Liver (tissue), 9 donors: ENCODE data around the gene HIF1AN. TPM values are rescaled to one million over a fixed set of nuclear protein-coding genes. Genes with fewer than 3 reads are reported as not detected.

ENCODE experiments used
- DNase-seq: peaks from one replicate; pipeline ENCODE4 v3.0.0-alpha.2; 2017; ENCODE audit warnings: low spot score
- H3K27ac ChIP-seq, 2 donors: one replicate each; pipeline ENCODE4 v1.7.0; 2013; ENCODE audit warnings: inconsistent platforms in 2 of 2, low read length in 2 of 2, control low read depth in 1 of 2, low read depth in 1 of 2, mild to moderate bottlenecking in 1 of 2
- H3K27me3 ChIP-seq, 4 donors: one replicate each; pipeline versions ENCODE4 v1.6.1 to v1.7.0; 2013; ENCODE audit warnings: low read length in 3 of 4, inconsistent platforms in 1 of 4, mild to moderate bottlenecking in 1 of 4, moderate library complexity in 1 of 4; ENCODE audit not compliant: control insufficient read depth in 4 of 4, insufficient read depth in 4 of 4
- H3K36me3 ChIP-seq, 4 donors: one replicate each; pipeline versions ENCODE4 v1.6.1 to v1.7.0; 2013; ENCODE audit warnings: low read length in 3 of 4, mild to moderate bottlenecking in 3 of 4, low read depth in 1 of 4, moderate library complexity in 1 of 4; ENCODE audit not compliant: control insufficient read depth in 4 of 4, insufficient read depth in 3 of 4
- H3K4me1 ChIP-seq, 4 donors: one replicate each; pipeline versions ENCODE4 v1.6.1 to v1.7.0; 2013; ENCODE audit warnings: low read length in 3 of 4, mild to moderate bottlenecking in 3 of 4, moderate library complexity in 1 of 4; ENCODE audit not compliant: control insufficient read depth in 4 of 4, insufficient read depth in 4 of 4
- H3K4me3 ChIP-seq, 3 donors: one replicate each; pipeline versions ENCODE4 v1.6.1 to v1.7.0; 2013; ENCODE audit warnings: low read length in 3 of 3, control low read depth in 1 of 3, low read depth in 1 of 3, mild to moderate bottlenecking in 1 of 3
- H3K9ac ChIP-seq, 2 donors: one replicate each; pipeline ENCODE4 v1.7.0; 2013; ENCODE audit warnings: low read length in 2 of 2, mild to moderate bottlenecking in 2 of 2, moderate library complexity in 2 of 2, control low read depth in 1 of 2, low read depth in 1 of 2
- H3K9me3 ChIP-seq, 4 donors: one replicate each; pipeline versions ENCODE4 v1.6.1 to v1.7.0; 2013; ENCODE audit warnings: low read length in 3 of 4; ENCODE audit not compliant: control insufficient read depth in 4 of 4
- ATF3 ChIP-seq: IDR thresholded peaks from 2 replicates; pipeline ENCODE4 v1.6.1; 2016; ENCODE audit warnings: antibody characterized with exemption
- CTCF ChIP-seq: fragments of 150-350 bp; IDR thresholded peaks from 2 replicates; pipeline ENCODE4 v1.5.1; 2017; ENCODE audit warnings: improper control_type of control experiment, low read depth, low read length; ENCODE audit not compliant: missing input control
- EGR1 ChIP-seq, 2 donors: IDR thresholded peaks; 2 replicates each; pipeline ENCODE4 v1.6.1; 2016 to 2018; ENCODE audit warnings: antibody characterized with exemption in 2 of 2, low read depth in 2 of 2
- FOXA2 ChIP-seq: IDR thresholded peaks from 2 replicates; pipeline ENCODE4 v1.6.1; 2016; ENCODE audit warnings: antibody characterized with exemption
- GABPA ChIP-seq, 2 donors: IDR thresholded peaks in 1 of 2; conservative IDR thresholded peaks in 1 of 2; 2 replicates each; pipeline ENCODE4 v1.6.1; 2016; ENCODE audit warnings: antibody characterized with exemption in 2 of 2, mild to moderate bottlenecking in 1 of 2, moderate library complexity in 1 of 2
- HNF4A ChIP-seq, 2 donors: conservative IDR thresholded peaks; 2 replicates each; pipeline ENCODE4 v1.6.1; 2016; ENCODE audit warnings: antibody characterized with exemption in 2 of 2, mild to moderate bottlenecking in 2 of 2
- HNF4G ChIP-seq: IDR thresholded peaks from 2 replicates; pipeline ENCODE4 v1.6.1; 2016; ENCODE audit warnings: antibody characterized with exemption
- JUND ChIP-seq, 2 donors: IDR thresholded peaks; 2 replicates each; pipeline ENCODE4 v1.6.1; 2016; ENCODE audit warnings: antibody characterized with exemption in 2 of 2
- NR2F2 ChIP-seq: IDR thresholded peaks from 2 replicates; pipeline ENCODE4 v1.6.1; 2016; ENCODE audit warnings: antibody characterized with exemption
- RAD21 ChIP-seq, 2 donors: IDR thresholded peaks; 2 replicates each; pipeline ENCODE4 v1.6.1; 2016; ENCODE audit warnings: antibody characterized with exemption in 2 of 2, mild to moderate bottlenecking in 2 of 2
- REST ChIP-seq: IDR thresholded peaks from 2 replicates; pipeline ENCODE4 v1.6.1; 2016; ENCODE audit warnings: antibody characterized with exemption, mild to moderate bottlenecking
- RXRA ChIP-seq, 2 donors: IDR thresholded peaks; 2 replicates each; pipeline ENCODE4 v1.6.1; 2017 to 2018; ENCODE audit warnings: antibody characterized with exemption in 2 of 2, mild to moderate bottlenecking in 1 of 2
- SP1 ChIP-seq: IDR thresholded peaks from 2 replicates; pipeline ENCODE4 v1.6.1; 2018; ENCODE audit warnings: antibody characterized with exemption, mild to moderate bottlenecking
- YY1 ChIP-seq: IDR thresholded peaks from 2 replicates; pipeline ENCODE4 v1.6.1; 2016; ENCODE audit warnings: antibody characterized with exemption, mild to moderate bottlenecking
- ZBTB33 ChIP-seq: IDR thresholded peaks from 2 replicates; pipeline ENCODE4 v1.6.1; 2016; ENCODE audit warnings: antibody characterized with exemption
- WGBS: extraction: QIAGEN DNeasy Blood & Tissue Kit; methylation state at CpG from one replicate; pipeline ENCODE4 v1.1.7; 2013; 5-methylcytosine and 5-hydroxymethylcytosine counted together
- polyA plus RNA-seq, 2 donors: library from polyadenylated mRNA; stranded (reverse) in 1 of 2; unstranded in 1 of 2; fragments of 200-250 nt in 1 of 2; fragments of >200 nt in 1 of 2; fragmentation: Nextera tagmentation in 1 of 2; extraction: Ambion mirVana in 1 of 2; gene quantifications; one replicate each; pipeline versions ENCODE4 v1.2.1 to v1.2.3, GENCODE V29; 2013 to 2015
- total RNA-seq, 2 donors: library from RNA; depleted of rRNA; stranded (reverse); fragments of >200 nt; gene quantifications; one replicate each; pipeline ENCODE4 v1.2.3, GENCODE V29; 2014
- donor health status: healthy.
- donor health status: healthy.
- donor health status: healthy.
- donor health status: healthy.
- donor health status: healthy.

The HIF1AN gene
- total and polyA plus RNA-seq, 4 donors: 4.6 to 10.7 (median 7.5) TPM

- Histone ChIP-seq H3K9ac (no peak overlapping the region), H3K27me3 (no peaks in the 10 kb centered on the region), H3K36me3 (peaks cover 1 to 37% (median 33%) of the 10 kb centered on the region in 4 donors), H3K4me3 (no peak overlapping the region), H3K9me3 (no peaks in the 10 kb centered on the region), H3K27ac (no peak overlapping the region), H3K4me1 (peaks cover 0 to 6% (median 6%) of the 10 kb centered on the region in 4 donors)
- WGBS: 86% methylated on average over 5 of the region's 5 CpGs
- TF ChIP-seq ATF3: no peak
- no peak for DNase-seq
Observed at GRCh38 chr10:100551738-100552137, 16.0 kb downstream of the HIF1AN start.

- no peak overlapping the region for H3K27ac ChIP-seq
- WGBS: 92% methylated on average over 3 of the region's 3 CpGs
- no peak overlapping the region for H3K9ac ChIP-seq
- TF ChIP-seq CTCF: no peak
- TF ChIP-seq YY1: no peak
- no peak for TF ChIP-seq NR2F2
- TF ChIP-seq JUND (IDR thresholded peaks at IDR 0.05): no peak
- no peak for TF ChIP-seq FOXA2
- TF ChIP-seq EGR1 (IDR thresholded peaks at IDR 0.05; ENCODE audit: low read depth in 2 of 2): no peak
- no peak for TF ChIP-seq RAD21 (IDR thresholded peaks at IDR 0.05)
- TF ChIP-seq ZBTB33: no peak
- TF ChIP-seq HNF4G: no peak
- TF ChIP-seq GABPA (IDR thresholded peaks at IDR 0.05 in 1 of 2, conservative IDR thresholded peaks at IDR 0.05 in 1 of 2): no peak
- TF ChIP-seq SP1: no peak
- no peak for TF ChIP-seq RXRA (IDR thresholded peaks at IDR 0.05)
- no peaks in the 10 kb centered on the region for H3K9me3 ChIP-seq
- no peak for DNase-seq
- H3K36me3 ChIP-seq: peaks cover 0 to 16% (median 15%) of the 10 kb centered on the region in 4 donors
- H3K4me3 ChIP-seq: no peak overlapping the region
- no peaks in the 10 kb centered on the region for H3K27me3 ChIP-seq
- peaks cover 0 to 6% (median 6%) of the 10 kb centered on the region in 4 donors for H3K4me1 ChIP-seq
Observed at GRCh38 chr10:100553929-100554328, 18.2 kb downstream of the HIF1AN start.

GRCh38 chr10:100554902-100555301 is 19.2 kb downstream of the HIF1AN start:
- Histone ChIP-seq H3K27ac (no peak overlapping the region), H3K4me3 (no peak overlapping the region), H3K36me3 (peaks cover 0 to 8% (median 7%) of the 10 kb centered on the region in 4 donors), H3K9me3 (no peaks in the 10 kb centered on the region), H3K27me3 (no peaks in the 10 kb centered on the region), H3K9ac (no peak overlapping the region), H3K4me1 (peaks cover 0 to 8% (median 6%) of the 10 kb centered on the region in 4 donors)
- 28% methylated on average over 2 of the region's 2 CpGs for WGBS
- TF ChIP-seq HNF4A (conservative IDR thresholded peaks at IDR 0.05): peak; percentile 6 to 29
- TF ChIP-seq RXRA (IDR thresholded peaks at IDR 0.05): no peak
- TF ChIP-seq REST: peak; percentile 74
- TF ChIP-seq SP1: peak; percentile 11
- no peak for DNase-seq
